Brain microvascular endothelial cell (primary cell): Measurements from ENCODE around the gene UHMK1.
"Not testable (repeated sequence)": the region's sequence is repeated elsewhere in the genome, so short reads cannot be mapped to it uniquely, and the experiment has no call there.

Source experiments
- DNase-seq: peaks from one replicate; pipeline ENCODE4 v3.0.0-alpha.2; 2020
- H3K27ac ChIP-seq: fragments of 250-450 bp; sonication (Bioruptor Pico); 2 replicates; pipeline ENCODE4 v1.5.1; 2020; ENCODE audit warnings: mild to moderate bottlenecking, moderate library complexity
- H3K27me3 ChIP-seq: fragments of 250-450 bp; sonication (Bioruptor Pico); replicated peaks from 2 replicates; pipeline ENCODE4 v1.5.1; 2020; ENCODE audit warnings: mild to moderate bottlenecking
- H3K36me3 ChIP-seq: fragments of 250-450 bp; sonication (Bioruptor Pico); replicated peaks from 2 replicates; pipeline ENCODE4 v1.5.1; 2020; ENCODE audit warnings: mild to moderate bottlenecking
- H3K4me3 ChIP-seq: 2 replicates; pipeline ENCODE4 v1.5.1; 2011; ENCODE audit warnings: low read depth, mild to moderate bottlenecking, control low read depth, low read length, moderate library complexity
- in situ Hi-C: cut with HindIII; loops from 2 replicates; pipeline ENCODE4 v1.10.0; 2017; ENCODE audit warnings: low sequenced_read_pairs, low pct_ligation_motif_present
- TF ChIP-seq, protein P1 (sequence below): IDR thresholded peaks from 2 replicates; pipeline ENCODE4 v1.5.1; 2011; ENCODE audit warnings: low read depth, mild to moderate bottlenecking, moderate library complexity, low read length, control low read depth, inconsistent platforms; ENCODE audit errors: missing control alignments

The UHMK1 gene

DNA sequence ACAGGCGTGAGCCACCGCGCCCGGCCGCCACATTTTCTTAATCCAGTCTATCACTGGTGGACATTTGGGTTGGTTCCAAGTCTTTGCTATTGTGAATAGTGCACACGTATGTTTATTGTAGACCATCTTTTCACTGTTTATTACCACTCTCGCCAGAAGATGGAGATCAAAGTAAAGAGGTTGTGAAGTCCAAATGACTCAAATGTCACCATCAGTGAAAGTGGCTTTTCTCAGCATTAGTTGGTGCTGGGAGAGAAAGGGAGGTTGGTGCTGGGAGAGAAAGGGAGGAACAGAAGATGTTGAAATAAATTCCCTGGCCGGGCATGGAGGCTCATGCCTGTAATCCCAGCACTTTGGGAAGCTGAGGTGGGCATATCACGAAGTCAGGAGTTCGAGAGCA lies 10.4 kb upstream of the UHMK1 start:
- DNase-seq, result no peak
- Histone ChIP-seq H3K4me3 (no peak overlapping the region), H3K27me3 (no peaks in the 10 kb centered on the region), H3K27ac (no peak overlapping the region), H3K36me3 (no peaks in the 10 kb centered on the region)
- in situ Hi-C loops, result no loop called here
- TF ChIP-seq, protein P1, sequence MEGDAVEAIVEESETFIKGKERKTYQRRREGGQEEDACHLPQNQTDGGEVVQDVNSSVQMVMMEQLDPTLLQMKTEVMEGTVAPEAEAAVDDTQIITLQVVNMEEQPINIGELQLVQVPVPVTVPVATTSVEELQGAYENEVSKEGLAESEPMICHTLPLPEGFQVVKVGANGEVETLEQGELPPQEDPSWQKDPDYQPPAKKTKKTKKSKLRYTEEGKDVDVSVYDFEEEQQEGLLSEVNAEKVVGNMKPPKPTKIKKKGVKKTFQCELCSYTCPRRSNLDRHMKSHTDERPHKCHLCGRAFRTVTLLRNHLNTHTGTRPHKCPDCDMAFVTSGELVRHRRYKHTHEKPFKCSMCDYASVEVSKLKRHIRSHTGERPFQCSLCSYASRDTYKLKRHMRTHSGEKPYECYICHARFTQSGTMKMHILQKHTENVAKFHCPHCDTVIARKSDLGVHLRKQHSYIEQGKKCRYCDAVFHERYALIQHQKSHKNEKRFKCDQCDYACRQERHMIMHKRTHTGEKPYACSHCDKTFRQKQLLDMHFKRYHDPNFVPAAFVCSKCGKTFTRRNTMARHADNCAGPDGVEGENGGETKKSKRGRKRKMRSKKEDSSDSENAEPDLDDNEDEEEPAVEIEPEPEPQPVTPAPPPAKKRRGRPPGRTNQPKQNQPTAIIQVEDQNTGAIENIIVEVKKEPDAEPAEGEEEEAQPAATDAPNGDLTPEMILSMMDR, result no peak

DNA sequence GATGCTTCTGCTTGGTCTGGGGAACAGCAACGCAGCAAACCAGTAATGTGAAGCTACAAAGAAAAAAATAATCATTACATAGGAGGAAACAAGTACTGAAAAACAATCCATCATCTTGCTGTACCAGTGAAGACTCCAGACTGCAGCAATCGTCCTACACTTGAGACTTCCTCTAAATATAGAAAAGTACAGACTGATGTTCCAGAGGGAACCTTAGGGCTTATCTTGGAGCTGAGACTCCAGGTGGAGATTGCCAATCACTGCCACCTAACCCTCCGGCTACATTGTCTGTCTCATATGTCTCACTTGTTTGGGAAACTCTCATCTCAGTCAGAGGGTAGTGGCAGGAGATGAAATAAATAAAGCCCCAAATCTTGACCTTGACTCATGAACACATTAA lies 9.4 kb upstream of the UHMK1 start:
- in situ Hi-C loops, result no loop called here
- TF ChIP-seq, protein P1, result no peak
- Histone ChIP-seq H3K4me3 (no peak overlapping the region), H3K27ac (no peak overlapping the region), H3K36me3 (no peaks in the 10 kb centered on the region), H3K27me3 (no peaks in the 10 kb centered on the region)
- DNase-seq, result no peak

DNA sequence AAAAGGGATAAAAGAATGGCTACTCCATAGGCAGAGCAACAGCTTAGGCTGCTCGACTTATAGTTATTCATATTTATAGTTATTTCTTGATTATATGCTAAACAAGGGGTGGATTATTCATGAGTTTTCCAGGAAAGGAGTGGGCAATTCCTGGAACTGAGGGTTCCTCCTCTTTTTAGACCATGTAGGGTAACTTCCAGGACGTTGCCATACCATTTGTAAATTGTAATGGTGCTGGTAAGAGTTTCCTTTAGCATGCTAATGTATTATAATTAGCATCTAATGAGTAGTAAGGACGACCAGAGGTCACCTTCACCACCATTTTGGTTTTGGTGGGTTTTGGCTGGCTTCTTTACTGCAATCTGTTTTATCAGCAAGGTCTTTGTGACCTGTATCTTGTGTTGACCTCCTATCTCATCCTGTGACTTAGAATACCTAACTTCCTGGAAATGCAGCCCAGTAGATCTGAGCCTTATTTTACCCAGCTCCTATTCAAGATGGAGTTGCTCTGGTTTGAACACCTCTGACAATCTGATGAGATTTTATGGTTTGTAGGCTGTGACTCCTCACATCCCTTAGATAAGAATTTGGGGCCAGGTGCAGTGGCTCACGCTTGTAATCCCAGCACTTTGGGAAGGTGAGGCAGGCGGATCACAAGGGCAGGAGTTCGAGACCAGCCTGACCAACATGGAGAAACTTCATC lies 1.9 kb upstream of the UHMK1 start:
- H3K27ac ChIP-seq, in situ Hi-C loops, H3K4me3 ChIP-seq, DNase-seq, H3K36me3 ChIP-seq, H3K27me3 ChIP-seq: not testable (repeated sequence)

DNA sequence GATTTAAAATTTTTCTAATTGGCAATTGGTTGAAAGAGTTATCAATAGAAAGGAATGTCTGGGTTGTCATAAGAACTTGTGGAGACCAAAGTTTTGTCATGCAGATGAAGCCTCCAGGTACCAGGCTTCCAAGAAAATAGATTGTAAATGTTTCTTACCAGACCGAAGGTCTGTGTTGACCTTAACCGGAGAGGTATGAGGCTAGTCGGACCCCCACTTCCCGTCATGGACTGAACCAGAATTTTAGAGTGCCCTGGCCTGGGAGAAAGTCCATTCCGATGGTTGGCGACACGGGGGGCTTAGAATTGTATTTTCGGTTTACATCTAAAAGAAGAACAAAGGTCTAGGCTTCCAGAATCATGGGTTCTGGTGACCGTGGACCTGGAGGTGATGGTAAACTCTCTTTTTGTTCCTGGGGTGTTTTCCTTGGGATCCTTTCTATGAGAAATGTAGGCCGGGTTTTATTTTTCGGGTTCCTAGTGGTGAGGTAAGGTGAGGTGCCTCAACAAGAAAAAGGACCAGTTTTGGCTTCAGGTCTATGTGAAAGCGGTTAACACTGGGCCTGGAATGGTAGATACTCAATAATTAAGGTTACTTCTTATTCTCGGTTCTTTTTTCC lies 405 bp upstream of the UHMK1 start:
- Histone ChIP-seq H3K36me3 (peaks cover 2% of the 10 kb centered on the region), H3K27me3 (no peaks in the 10 kb centered on the region), H3K4me3 (peak overlapping the region; percentile 90), H3K27ac (peak overlapping the region; percentile 64)
- TF ChIP-seq, protein P1, result no peak
- in situ Hi-C loops, result no loop called here
- no peak for DNase-seq

DNA sequence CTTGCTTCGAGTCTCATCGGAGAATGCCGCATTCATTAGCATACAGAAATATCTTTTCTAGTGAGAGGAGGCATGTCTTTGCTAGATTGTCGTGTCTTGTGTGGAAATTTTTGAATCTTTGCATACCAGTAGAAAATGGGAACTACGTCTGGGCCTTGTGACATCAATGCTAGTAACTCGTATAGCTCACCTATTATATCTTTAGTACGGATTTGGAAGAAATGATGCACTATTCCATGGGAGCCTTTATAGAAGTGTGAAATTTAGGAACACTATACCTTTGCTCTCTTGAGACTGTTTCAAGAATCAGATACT lies 835 bp downstream of the UHMK1 start:
- in situ Hi-C loops, result no loop called here
- DNase-seq, result no peak
- TF ChIP-seq, protein P1, result no peak

DNA sequence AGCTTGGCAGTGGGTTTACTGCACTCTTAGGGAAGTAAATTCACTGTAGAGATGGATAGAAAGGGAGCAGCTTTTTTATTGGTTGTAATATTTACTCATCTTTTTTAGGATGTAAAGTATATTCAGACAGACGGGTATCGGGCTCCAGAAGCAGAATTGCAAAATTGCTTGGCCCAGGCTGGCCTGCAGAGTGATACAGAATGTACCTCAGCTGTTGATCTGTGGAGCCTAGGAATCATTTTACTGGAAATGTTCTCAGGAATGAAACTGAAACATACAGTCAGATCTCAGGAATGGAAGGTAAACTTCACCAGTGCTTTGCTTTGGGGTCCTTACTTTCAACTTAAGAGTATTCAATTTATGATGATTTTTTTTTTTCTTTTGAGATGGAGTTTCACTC lies 3.2 kb downstream of the UHMK1 start:
- in situ Hi-C loops, result no loop called here
- DNase-seq, result no peak
- H3K36me3 ChIP-seq, result peaks cover 26% of the 10 kb centered on the region
- H3K27ac ChIP-seq, result no peak overlapping the region
- no peaks in the 10 kb centered on the region for H3K27me3 ChIP-seq
- no peak overlapping the region for H3K4me3 ChIP-seq
- TF ChIP-seq, protein P1, result no peak

More for the DNA sequence above, 835 bp downstream of the UHMK1 start:
- Histone ChIP-seq H3K27ac (peak overlapping the region; percentile 64), H3K4me3 (peak overlapping the region; percentile 90), H3K36me3 (peaks cover 6% of the 10 kb centered on the region), H3K27me3 (no peaks in the 10 kb centered on the region)
